ENCODE results near the gene SPTBN4. TPM values are rescaled to one million over a fixed set of nuclear protein-coding genes. Genes with fewer than 3 reads are reported as not detected.

SPTBN4 gene
- total and polyA plus RNA-seq, 10 of the 15 experiments (the other 5 are each of a cell fraction or from before 2014, with no cell fraction given): 0.04 to 1.1 (median 0.34) TPM; not detected in 1

- DNase-seq (ENCODE audit: low read depth, low spot score) (no peak), FAIRE-seq (no peak), ATAC-seq (no peak)
- H3K27ac ChIP-seq (ENCODE audit: control insufficient read depth, insufficient read depth): no peak overlapping the region
- in situ Hi-C loops (cut with MboI) (no loop called here), intact Hi-C loops (cut with micrococcal nuclease; ENCODE audit: unreplicated experiment) (no loop called here)
- no peak overlapping the region for H2AFZ ChIP-seq (ENCODE audit: control insufficient read depth, low read depth, low read length)
- no TSS peak for BruUV-seq (replicated peaks)
- H3K27me3 ChIP-seq (replicated peaks in 1 of 2; ENCODE audit: control insufficient read depth in 2 of 2, insufficient read depth in 2 of 2, low read length in 1 of 2): peaks cover 11 to 14% of the 10 kb centered on the region in 2 experiments
- 13% methylated on average over 18 of the region's 18 CpGs for WGBS (ENCODE audit: insufficient coverage, insufficient replicate concordance, low lambda C conversion rate, missing lambda C conversion rate)
- no peak overlapping the region for H3K4me2 ChIP-seq (ENCODE audit: control insufficient read depth, insufficient read depth)
- POLR2A ChIA-PET: no interaction called here
- H3K9ac ChIP-seq (ENCODE audit: control insufficient read depth, insufficient read depth, low read length): no peak overlapping the region
- H3K4me1 ChIP-seq (ENCODE audit: control insufficient read depth, insufficient read depth, low read length): peaks cover 11% of the 10 kb centered on the region
- no peaks in the 10 kb centered on the region for H3K79me2 ChIP-seq (ENCODE audit: control insufficient read depth, insufficient read depth, low read length)
- SMC1A ChIA-PET (ENCODE audit: uncharacterized antibody, unreplicated experiment): no interaction called here
- no peaks in the 10 kb centered on the region for H3K9me3 ChIP-seq (replicated peaks; ENCODE audit: control insufficient read depth, insufficient read depth, low read length)
- CTCF ChIA-PET: interaction anchor here (0.9 to 4.7 kb wide), 4 partner anchors 37 to 292 kb away, joined by 4 to 24 read pairs (median 16); no protein-coding TSS in a partner anchor
- RAD21 ChIA-PET (ENCODE audit: unreplicated experiment): no interaction called here
- no peaks in the 10 kb centered on the region for H4K20me1 ChIP-seq (ENCODE audit: control insufficient read depth, insufficient read depth)
- H3K4me3 ChIP-seq: no peak overlapping the region
- no peaks in the 10 kb centered on the region for H3K36me3 ChIP-seq (ENCODE audit: control insufficient read depth in 2 of 2, insufficient read depth in 2 of 2, low read length in 1 of 2)
- TF ChIP-seq EGR1 (IDR thresholded peaks at IDR 0.05; ENCODE audit: borderline replicate concordance in 1 of 2, low read depth in 2 of 2, low read length in 2 of 2) (no peak), CBX3 (IDR thresholded peaks at IDR 0.05; ENCODE audit: borderline replicate concordance, low read depth) (no peak), STAT3 (IDR thresholded peaks at IDR 0.05; ENCODE audit: low read depth, low read length) (no peak), JUND (IDR thresholded peaks at IDR 0.05; ENCODE audit: low read depth, low read length) (no peak), ZNF207 (IDR thresholded peaks at IDR 0.05; ENCODE audit: borderline replicate concordance) (no peak), EED (IDR thresholded peaks at IDR 0.05; ENCODE audit: low read depth) (no peak), SUPT20H (IDR thresholded peaks at IDR 0.05; ENCODE audit: borderline replicate concordance, control insufficient read depth, low read depth, low read length) (no peak), E4F1 (IDR thresholded peaks at IDR 0.05; ENCODE audit: borderline replicate concordance, partially characterized antibody) (no peak), SMC3 (IDR thresholded peaks at IDR 0.05; ENCODE audit: borderline replicate concordance, low read length) (no peak), IKZF1 (conservative IDR thresholded peaks at IDR 0.05) (no peak), LARP7 (IDR thresholded peaks at IDR 0.05) (no peak), HDGF (IDR thresholded peaks at IDR 0.05) (no peak), ZNF592 (IDR thresholded peaks at IDR 0.05) (no peak), ZBTB11 (CRISPR knock-in tag; IDR thresholded peaks at IDR 0.05) (no peak), TCF7 (IDR thresholded peaks at IDR 0.05; ENCODE audit: borderline replicate concordance) (no peak), ZNF217 (IDR thresholded peaks at IDR 0.05) (no peak)
These were observed 130.6 kb downstream of the SPTBN4 start for GRCh38 chr19:40597329-40597838.
